Spleen (tissue), 7 donors: ENCODE data around the gene CALCB.

Source experiments
- POLR2A ChIP-seq, 3 donors: fragments of 450-650 bp; IDR thresholded peaks; one replicate each; pipeline ENCODE4 v1.5.1; 2017; ENCODE audit warnings: antibody characterized with exemption in 3 of 3, mild to moderate bottlenecking in 1 of 3
- POLR2AphosphoS5 ChIP-seq, 3 donors: sonication (generic); formaldehyde crosslinking; IDR thresholded peaks; one replicate each; pipeline ENCODE4 v1.5.1; 2017; ENCODE audit warnings: antibody characterized with exemption in 3 of 3
- TF ChIP-seq, protein P1 (sequence below), 11 experiments: fragments of 200-600 bp in 7 of 11; fragments of 450-650 bp in 4 of 11; sonication (generic) in 4 of 11; IDR thresholded peaks in 8 of 11; conservative IDR thresholded peaks in 3 of 11; 1 replicate in 7 of 11; 2 replicates in 4 of 11; pipeline versions ENCODE4 v1.4.0 to v1.8.0; 2016 to 2021; ENCODE audit warnings: antibody characterized with exemption in 11 of 11, inconsistent platforms in 4 of 11, mild to moderate bottlenecking in 1 of 11
- donor health status: DM: no; HTN: no; CAD: no; lungs with moderate emphysema.
- donor health status: DM: no; HTN: no; CAD: no.
- donor health status: DM: no; HTN: no; CAD: no.

DNA sequence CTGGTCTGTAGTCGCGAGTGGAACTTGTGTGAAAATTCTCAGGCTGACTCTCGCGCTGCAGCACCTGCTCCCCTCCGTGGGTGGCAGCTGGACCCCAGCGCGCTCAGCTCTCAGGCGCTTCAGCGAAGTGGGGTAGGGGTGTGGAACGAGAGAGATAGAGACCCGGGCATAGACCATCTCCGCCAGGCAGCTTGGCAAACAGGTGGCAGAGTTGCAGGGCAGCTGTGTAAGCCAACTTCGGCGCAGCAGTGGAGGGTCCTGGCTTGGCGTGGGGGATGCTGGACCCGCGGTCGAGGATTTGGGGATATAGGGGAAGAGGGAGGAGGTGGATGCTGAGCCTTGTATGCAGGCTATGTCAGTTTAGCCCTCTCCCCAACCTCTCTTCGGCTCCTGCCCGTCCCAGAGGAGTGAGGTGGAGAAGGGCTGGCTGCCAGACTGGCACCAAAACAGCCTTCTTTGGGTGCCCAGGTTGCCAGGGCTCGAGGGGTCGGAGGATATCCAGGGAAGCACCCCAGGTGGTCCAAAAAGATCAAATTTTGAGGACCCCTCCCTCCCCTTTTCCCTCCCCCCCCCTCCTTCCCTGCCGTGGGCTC, 746 bp upstream of the CALCB start:
- TF ChIP-seq, protein P1, sequence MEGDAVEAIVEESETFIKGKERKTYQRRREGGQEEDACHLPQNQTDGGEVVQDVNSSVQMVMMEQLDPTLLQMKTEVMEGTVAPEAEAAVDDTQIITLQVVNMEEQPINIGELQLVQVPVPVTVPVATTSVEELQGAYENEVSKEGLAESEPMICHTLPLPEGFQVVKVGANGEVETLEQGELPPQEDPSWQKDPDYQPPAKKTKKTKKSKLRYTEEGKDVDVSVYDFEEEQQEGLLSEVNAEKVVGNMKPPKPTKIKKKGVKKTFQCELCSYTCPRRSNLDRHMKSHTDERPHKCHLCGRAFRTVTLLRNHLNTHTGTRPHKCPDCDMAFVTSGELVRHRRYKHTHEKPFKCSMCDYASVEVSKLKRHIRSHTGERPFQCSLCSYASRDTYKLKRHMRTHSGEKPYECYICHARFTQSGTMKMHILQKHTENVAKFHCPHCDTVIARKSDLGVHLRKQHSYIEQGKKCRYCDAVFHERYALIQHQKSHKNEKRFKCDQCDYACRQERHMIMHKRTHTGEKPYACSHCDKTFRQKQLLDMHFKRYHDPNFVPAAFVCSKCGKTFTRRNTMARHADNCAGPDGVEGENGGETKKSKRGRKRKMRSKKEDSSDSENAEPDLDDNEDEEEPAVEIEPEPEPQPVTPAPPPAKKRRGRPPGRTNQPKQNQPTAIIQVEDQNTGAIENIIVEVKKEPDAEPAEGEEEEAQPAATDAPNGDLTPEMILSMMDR (IDR thresholded peaks at IDR 0.05 in 8 of 11, conservative IDR thresholded peaks at IDR 0.05 in 3 of 11) = no peak
- TF ChIP-seq POLR2A (IDR thresholded peaks at IDR 0.05) (no peak), POLR2AphosphoS5 (IDR thresholded peaks at IDR 0.05) (no peak)
